Measurements from ENCODE around the gene ATRN. TPM values are rescaled to one million over a fixed set of nuclear protein-coding genes. Genes with fewer than 3 reads are reported as not detected.

ATRN gene
- total RNA-seq, 2 experiments from 2014 or later, result 6.8 to 7.6 TPM

- Mint-ChIP-seq H3K4me1 (no peaks in the 10 kb centered on the region), H3K9me3 (ENCODE audit: low read depth) (no peaks in the 10 kb centered on the region), H3K36me3 (ENCODE audit: low read depth) (peaks cover 13% of the 10 kb centered on the region), H3K27ac (no peak overlapping the region), H3K27me3 (no peaks in the 10 kb centered on the region), H3K4me3 (no peak overlapping the region)
- CTCF ChIA-PET, result interaction anchor here (0.6 to 1.4 kb wide), 3 partner anchors 12 to 928 kb away, joined by 3 to 5 read pairs (median 3); no protein-coding TSS in a partner anchor
- no peak for ATAC-seq
- intact Hi-C loops (cut with DNase I, micrococcal nuclease), result no loop called here
- POLR2A ChIA-PET, result no interaction called here
- DNase-seq, result no peak
Observed at GRCh38 chr20:3551681-3552434, 81.0 kb downstream of the ATRN start.

GRCh38 chr20:3553663-3554062 lies 82.8 kb downstream of the ATRN start:
- ChIA-PET CTCF (no interaction called here), POLR2A (no interaction called here)
- H3K4me1 Mint-ChIP-seq, result no peaks in the 10 kb centered on the region
- ATAC-seq (no peak), DNase-seq (no peak)
- H3K9me3 Mint-ChIP-seq (ENCODE audit: low read depth), result no peaks in the 10 kb centered on the region
- no peak overlapping the region for H3K4me3 Mint-ChIP-seq
- peaks cover 9% of the 10 kb centered on the region for H3K36me3 Mint-ChIP-seq (ENCODE audit: low read depth)
- intact Hi-C loops (cut with DNase I, micrococcal nuclease), result no loop called here
- no peak overlapping the region for H3K27ac Mint-ChIP-seq
- no peaks in the 10 kb centered on the region for H3K27me3 Mint-ChIP-seq

- Mint-ChIP-seq H3K9me3 (ENCODE audit: low read depth) (no peaks in the 10 kb centered on the region), H3K27ac (no peak overlapping the region), H3K4me1 (no peaks in the 10 kb centered on the region), H3K27me3 (no peaks in the 10 kb centered on the region), H3K4me3 (no peak overlapping the region), H3K36me3 (ENCODE audit: low read depth) (peaks cover 4% of the 10 kb centered on the region)
- POLR2A ChIA-PET, result no interaction called here
- DNase-seq (no peak), ATAC-seq (no peak)
- intact Hi-C loops (cut with DNase I, micrococcal nuclease), result no loop called here
- CTCF ChIA-PET, result interaction anchor here (0.7 to 1.0 kb wide), 2 partner anchors 89 to 154 kb away, joined by 3 to 4 read pairs; no protein-coding TSS in a partner anchor
Observed at GRCh38 chr20:3557237-3557785, 86.5 kb downstream of the ATRN start.

GRCh38 chr20:3559231-3559630 lies 88.4 kb downstream of the ATRN start:
- no peak overlapping the region for H3K27ac Mint-ChIP-seq
- intact Hi-C loops (cut with DNase I, micrococcal nuclease), result no loop called here
- H3K4me1 Mint-ChIP-seq, result no peaks in the 10 kb centered on the region
- ChIA-PET CTCF (interaction anchor here (0.6 kb wide), 1 partner anchor 371 kb away, joined by 3 read pairs; no protein-coding TSS in a partner anchor), POLR2A (no interaction called here)
- no peaks in the 10 kb centered on the region for H3K27me3 Mint-ChIP-seq
- no peak overlapping the region for H3K4me3 Mint-ChIP-seq
- H3K9me3 Mint-ChIP-seq (ENCODE audit: low read depth), result no peaks in the 10 kb centered on the region
- H3K36me3 Mint-ChIP-seq (ENCODE audit: low read depth), result peaks cover 5% of the 10 kb centered on the region
- ATAC-seq, result no peak
- no peak for DNase-seq

GRCh38 chr20:3559637-3560036 lies 88.8 kb downstream of the ATRN start:
- POLR2A ChIA-PET, result no interaction called here
- Mint-ChIP-seq H3K4me3 (no peak overlapping the region), H3K4me1 (no peaks in the 10 kb centered on the region), H3K36me3 (ENCODE audit: low read depth) (peaks cover 5% of the 10 kb centered on the region), H3K27ac (no peak overlapping the region), H3K27me3 (no peaks in the 10 kb centered on the region), H3K9me3 (ENCODE audit: low read depth) (no peaks in the 10 kb centered on the region)
- ATAC-seq (no peak), DNase-seq (no peak)
- CTCF ChIA-PET, result no interaction called here
- intact Hi-C loops (cut with DNase I, micrococcal nuclease), result no loop called here

- intact Hi-C loops (cut with DNase I, micrococcal nuclease), result no loop called here
- Mint-ChIP-seq H3K27me3 (no peaks in the 10 kb centered on the region), H3K4me1 (no peaks in the 10 kb centered on the region), H3K4me3 (no peak overlapping the region), H3K27ac (no peak overlapping the region), H3K9me3 (ENCODE audit: low read depth) (no peaks in the 10 kb centered on the region), H3K36me3 (ENCODE audit: low read depth) (peaks cover 5% of the 10 kb centered on the region)
- ChIA-PET POLR2A (interaction anchor here (0.6 kb wide), 1 partner anchor 9 kb away, joined by 7 read pairs; no protein-coding TSS in a partner anchor), CTCF (no interaction called here)
- DNase-seq (no peak), ATAC-seq (no peak)
Observed at GRCh38 chr20:3560162-3560561, 89.3 kb downstream of the ATRN start.

GRCh38 chr20:3560578-3560977 lies 89.8 kb downstream of the ATRN start:
- ChIA-PET POLR2A (interaction anchor here (0.6 kb wide), 1 partner anchor 9 kb away, joined by 7 read pairs; no protein-coding TSS in a partner anchor), CTCF (no interaction called here)
- no peak overlapping the region for H3K4me3 Mint-ChIP-seq
- ATAC-seq (no peak), DNase-seq (no peak)
- H3K36me3 Mint-ChIP-seq (ENCODE audit: low read depth), result peaks cover 4% of the 10 kb centered on the region
- H3K4me1 Mint-ChIP-seq, result no peaks in the 10 kb centered on the region
- no peak overlapping the region for H3K27ac Mint-ChIP-seq
- intact Hi-C loops (cut with DNase I, micrococcal nuclease), result no loop called here
- H3K27me3 Mint-ChIP-seq, result no peaks in the 10 kb centered on the region
- H3K9me3 Mint-ChIP-seq (ENCODE audit: low read depth), result no peaks in the 10 kb centered on the region

- Mint-ChIP-seq H3K4me1 (no peaks in the 10 kb centered on the region), H3K36me3 (ENCODE audit: low read depth) (peaks cover 4% of the 10 kb centered on the region), H3K27ac (no peak overlapping the region), H3K4me3 (no peak overlapping the region), H3K9me3 (ENCODE audit: low read depth) (no peaks in the 10 kb centered on the region), H3K27me3 (no peaks in the 10 kb centered on the region)
- CTCF ChIA-PET, result interaction anchor here (0.7 to 3.4 kb wide), 8 partner anchors 11 to 209 kb away, joined by 3 to 28 read pairs (median 4); no protein-coding TSS in a partner anchor
- ATAC-seq (no peak), DNase-seq (no peak)
- intact Hi-C loops (cut with DNase I, micrococcal nuclease), result loop anchor here (1.0 kb wide), 1 partner anchor 148 kb away; no protein-coding TSS in a partner anchor
- POLR2A ChIA-PET, result interaction anchor here (0.7 kb wide), 1 partner anchor 68 kb away, joined by 3 read pairs; no protein-coding TSS in a partner anchor
Observed at GRCh38 chr20:3563133-3563532, 92.3 kb downstream of the ATRN start.

- no peaks in the 10 kb centered on the region for H3K4me1 Mint-ChIP-seq
- no peaks in the 10 kb centered on the region for H3K27me3 Mint-ChIP-seq
- H3K9me3 Mint-ChIP-seq (ENCODE audit: low read depth), result no peaks in the 10 kb centered on the region
- H3K27ac Mint-ChIP-seq, result no peak overlapping the region
- ChIA-PET CTCF (interaction anchor here (0.6 to 3.4 kb wide), 8 partner anchors 11 to 147 kb away, joined by 3 to 28 read pairs (median 4); no protein-coding TSS in a partner anchor), POLR2A (no interaction called here)
- DNase-seq, result peak; percentile 10
- intact Hi-C loops (cut with DNase I, micrococcal nuclease), result loop anchor here (1.0 kb wide), 1 partner anchor 148 kb away; no protein-coding TSS in a partner anchor
- ATAC-seq, result no peak
- H3K36me3 Mint-ChIP-seq (ENCODE audit: low read depth), result peaks cover 4% of the 10 kb centered on the region
- H3K4me3 Mint-ChIP-seq, result no peak overlapping the region
Observed at GRCh38 chr20:3563548-3564177, 92.8 kb downstream of the ATRN start.

GRCh38 chr20:3565851-3566250 lies 95.0 kb downstream of the ATRN start:
- DNase-seq, result no peak
- Mint-ChIP-seq H3K27ac (no peak overlapping the region), H3K27me3 (no peaks in the 10 kb centered on the region), H3K9me3 (ENCODE audit: low read depth) (no peaks in the 10 kb centered on the region), H3K4me1 (no peaks in the 10 kb centered on the region), H3K36me3 (ENCODE audit: low read depth) (peaks cover 7% of the 10 kb centered on the region), H3K4me3 (no peak overlapping the region)
- ATAC-seq, result no peak
- ChIA-PET CTCF (interaction anchor here (1.2 kb wide), 1 partner anchor 203 kb away, joined by 3 read pairs; no protein-coding TSS in a partner anchor), POLR2A (no interaction called here)
- intact Hi-C loops (cut with DNase I, micrococcal nuclease), result no loop called here

- intact Hi-C loops (cut with DNase I, micrococcal nuclease), result no loop called here
- POLR2A ChIA-PET, result no interaction called here
- H3K27ac Mint-ChIP-seq, result no peak overlapping the region
- CTCF ChIA-PET, result no interaction called here
- H3K36me3 Mint-ChIP-seq (ENCODE audit: low read depth), result peaks cover 20% of the 10 kb centered on the region
- DNase-seq, result no peak
- H3K27me3 Mint-ChIP-seq, result no peaks in the 10 kb centered on the region
- H3K9me3 Mint-ChIP-seq (ENCODE audit: low read depth), result no peaks in the 10 kb centered on the region
- H3K4me3 Mint-ChIP-seq, result no peak overlapping the region
- H3K4me1 Mint-ChIP-seq, result peaks cover 3% of the 10 kb centered on the region
- ATAC-seq, result no peak
Observed at GRCh38 chr20:3572151-3572550, 101.3 kb downstream of the ATRN start.

All from activated CD4-positive, alpha-beta T cell treated with anti-CD3 and anti-CD28 coated beads for 36 hours (primary cell).